GM12878 (cell line): ENCODE results near the gene G2E3. TPM values are rescaled to one million over a fixed set of nuclear protein-coding genes. Genes with fewer than 3 reads are reported as not detected.
A peak's percentile ranks its signal among the peaks of the same experiment; 100 is the strongest.

Experiments
- IRF5 ChIP-seq: fragments of 450-650 bp; IDR thresholded peaks from 2 replicates; pipeline ENCODE4 v1.6.1; 2017; ENCODE audit warnings: borderline replicate concordance
- JUNB ChIP-seq: IDR thresholded peaks from 2 replicates; pipeline ENCODE4 v1.6.1; 2016; ENCODE audit warnings: antibody characterized with exemption, mild to moderate bottlenecking
- KDM1A ChIP-seq: fragments of 200-600 bp; sonication (generic); IDR thresholded peaks from 2 replicates; pipeline ENCODE4 v1.6.1; 2016; ENCODE audit warnings: borderline replicate concordance
- KLF5 ChIP-seq: fragments of 450-650 bp; IDR thresholded peaks from 2 replicates; pipeline ENCODE4 v1.6.1; 2014; ENCODE audit warnings: mild to moderate bottlenecking; ENCODE audit not compliant: partially characterized antibody
- MYC ChIP-seq: IDR thresholded peaks from 2 replicates; pipeline ENCODE4 v1.6.1; 2011; ENCODE audit warnings: mild to moderate bottlenecking, low read length, moderate library complexity, inconsistent platforms; ENCODE audit not compliant: insufficient read depth, insufficient replicate concordance, insufficient read length, severe bottlenecking
- NRF1 ChIP-seq: conservative IDR thresholded peaks from 2 replicates; pipeline ENCODE4 v1.6.1; 2011; ENCODE audit warnings: mild to moderate bottlenecking, low read depth, low read length, improper control_type of control experiment
- REST ChIP-seq: IDR thresholded peaks from 2 replicates; pipeline ENCODE4 v1.6.1; 2012; ENCODE audit warnings: mild to moderate bottlenecking, low read depth, low read length
- ZBTB11 ChIP-seq: fragments of 450-650 bp; formaldehyde crosslinking; IDR thresholded peaks from 2 replicates; pipeline ENCODE4 v1.5.0; 2022; ENCODE audit warnings: mild to moderate bottlenecking, missing genetic modification characterization
- ZNF622 ChIP-seq: fragments of 450-650 bp; IDR thresholded peaks from 2 replicates; pipeline ENCODE4 v1.6.1; 2017; ENCODE audit warnings: mild to moderate bottlenecking, inconsistent platforms
- polyA plus RNA-seq, 11 experiments: library from polyadenylated mRNA; depleted of rRNA in 4 of 11; unstranded in 6 of 11; stranded (reverse) in 5 of 11; fragments of >200 nt; fragmentation: Nextera tagmentation in 4 of 11; fragmentation: Illumina TruSeq in 1 of 11; extraction: Ambion mirVana in 4 of 11; extraction: Trizol in 1 of 11; gene quantifications; 1 replicate in 1 of 11; 2 replicates in 10 of 11; pipeline versions ENCODE4 v1.2.1 to v1.2.3, GENCODE V29; 2011 to 2016; ENCODE audit warnings: inconsistent platforms in 2 of 11, missing spikeins in 2 of 11, low read depth in 1 of 11
- total RNA-seq, 4 experiments: library from RNA; depleted of rRNA in 3 of 4; stranded (reverse); fragments of >200 nt in 3 of 4; fragmentation: Illumina TruSeq in 1 of 4; extraction: Trizol in 1 of 4; gene quantifications; 2 replicates each; pipeline versions ENCODE4 v1.2.1 to v1.2.3, GENCODE V29; 2013 to 2021
- TF ChIP-seq, protein P1 (sequence below): fragments of 450-650 bp; IDR thresholded peaks from 2 replicates; pipeline ENCODE4 v1.6.1; 2017; ENCODE audit warnings: mild to moderate bottlenecking, moderate library complexity
- TF ChIP-seq, protein P2 (sequence below): fragments of 450-650 bp; formaldehyde crosslinking; IDR thresholded peaks from 2 replicates; pipeline ENCODE4 v1.4.0; 2022; ENCODE audit warnings: mild to moderate bottlenecking, moderate library complexity

The G2E3 gene
- total and polyA plus RNA-seq, 10 of the 15 experiments (the other 5 are each of a cell fraction or from before 2014, with no cell fraction given), result 10.0 to 38.0 (median 21.1) TPM

DNA sequence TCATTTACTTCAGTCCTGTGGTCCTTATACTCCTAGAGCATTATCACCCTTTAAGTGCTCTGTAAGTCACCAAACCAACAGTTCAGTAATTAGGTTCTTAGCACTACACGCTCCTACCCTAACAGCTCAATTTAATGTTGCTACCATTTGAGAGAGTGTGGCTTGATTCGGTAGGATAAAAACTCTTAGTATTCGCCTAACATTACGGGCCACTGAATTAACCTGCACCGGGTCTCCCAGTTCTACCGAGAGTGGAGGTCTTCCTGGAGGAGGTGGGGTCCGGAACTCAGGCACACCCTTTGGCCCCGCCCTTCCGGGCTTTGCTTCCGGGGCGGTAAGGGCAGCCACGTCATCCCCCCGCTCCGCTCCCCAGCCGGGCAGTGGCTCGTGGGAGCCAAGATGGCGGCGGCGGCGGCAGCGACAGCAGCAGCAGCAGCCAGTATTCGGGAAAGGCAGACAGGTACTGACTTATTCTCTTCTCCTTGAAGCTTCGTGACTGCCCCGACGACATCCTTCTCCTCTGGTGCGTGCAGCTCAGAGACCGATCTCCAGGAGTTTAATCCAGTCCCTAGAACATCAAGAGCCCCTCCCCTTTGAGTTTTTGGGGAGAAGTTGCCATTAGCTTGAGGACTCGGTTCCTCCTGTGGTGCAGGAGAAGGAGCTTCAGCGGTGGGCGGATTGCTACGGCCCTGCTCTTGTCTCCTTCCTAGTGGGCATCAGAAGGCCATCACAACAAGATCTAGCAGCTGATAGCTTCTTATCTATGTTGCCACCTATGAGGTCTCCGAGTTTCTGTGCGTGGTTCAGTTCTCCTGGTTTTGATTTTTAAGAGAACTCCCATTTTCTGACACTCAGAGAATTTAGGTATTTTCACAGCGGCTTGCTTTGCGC lies 63.2 kb downstream of the G2E3 start, which contains the start of gene SCFD1 (continued):
- TF ChIP-seq IRF5 (no peak), KLF5 (peak; percentile 67), REST (peak; percentile 35; the same call in 1 of the 2 replicates), KDM1A (no peak), ZNF622 (no peak), NRF1 (no peak), MYC (peak; percentile 64), JUNB (no peak), ZBTB11 (CRISPR knock-in tag) (no peak)
- TF ChIP-seq, protein P1, sequence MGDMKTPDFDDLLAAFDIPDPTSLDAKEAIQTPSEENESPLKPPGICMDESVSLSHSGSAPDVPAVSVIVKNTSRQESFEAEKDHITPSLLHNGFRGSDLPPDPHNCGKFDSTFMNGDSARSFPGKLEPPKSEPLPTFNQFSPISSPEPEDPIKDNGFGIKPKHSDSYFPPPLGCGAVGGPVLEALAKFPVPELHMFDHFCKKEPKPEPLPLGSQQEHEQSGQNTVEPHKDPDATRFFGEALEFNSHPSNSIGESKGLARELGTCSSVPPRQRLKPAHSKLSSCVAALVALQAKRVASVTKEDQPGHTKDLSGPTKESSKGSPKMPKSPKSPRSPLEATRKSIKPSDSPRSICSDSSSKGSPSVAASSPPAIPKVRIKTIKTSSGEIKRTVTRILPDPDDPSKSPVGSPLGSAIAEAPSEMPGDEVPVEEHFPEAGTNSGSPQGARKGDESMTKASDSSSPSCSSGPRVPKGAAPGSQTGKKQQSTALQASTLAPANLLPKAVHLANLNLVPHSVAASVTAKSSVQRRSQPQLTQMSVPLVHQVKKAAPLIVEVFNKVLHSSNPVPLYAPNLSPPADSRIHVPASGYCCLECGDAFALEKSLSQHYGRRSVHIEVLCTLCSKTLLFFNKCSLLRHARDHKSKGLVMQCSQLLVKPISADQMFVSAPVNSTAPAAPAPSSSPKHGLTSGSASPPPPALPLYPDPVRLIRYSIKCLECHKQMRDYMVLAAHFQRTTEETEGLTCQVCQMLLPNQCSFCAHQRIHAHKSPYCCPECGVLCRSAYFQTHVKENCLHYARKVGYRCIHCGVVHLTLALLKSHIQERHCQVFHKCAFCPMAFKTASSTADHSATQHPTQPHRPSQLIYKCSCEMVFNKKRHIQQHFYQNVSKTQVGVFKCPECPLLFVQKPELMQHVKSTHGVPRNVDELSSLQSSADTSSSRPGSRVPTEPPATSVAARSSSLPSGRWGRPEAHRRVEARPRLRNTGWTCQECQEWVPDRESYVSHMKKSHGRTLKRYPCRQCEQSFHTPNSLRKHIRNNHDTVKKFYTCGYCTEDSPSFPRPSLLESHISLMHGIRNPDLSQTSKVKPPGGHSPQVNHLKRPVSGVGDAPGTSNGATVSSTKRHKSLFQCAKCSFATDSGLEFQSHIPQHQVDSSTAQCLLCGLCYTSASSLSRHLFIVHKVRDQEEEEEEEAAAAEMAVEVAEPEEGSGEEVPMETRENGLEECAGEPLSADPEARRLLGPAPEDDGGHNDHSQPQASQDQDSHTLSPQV, result no peak
- TF ChIP-seq, protein P2, sequence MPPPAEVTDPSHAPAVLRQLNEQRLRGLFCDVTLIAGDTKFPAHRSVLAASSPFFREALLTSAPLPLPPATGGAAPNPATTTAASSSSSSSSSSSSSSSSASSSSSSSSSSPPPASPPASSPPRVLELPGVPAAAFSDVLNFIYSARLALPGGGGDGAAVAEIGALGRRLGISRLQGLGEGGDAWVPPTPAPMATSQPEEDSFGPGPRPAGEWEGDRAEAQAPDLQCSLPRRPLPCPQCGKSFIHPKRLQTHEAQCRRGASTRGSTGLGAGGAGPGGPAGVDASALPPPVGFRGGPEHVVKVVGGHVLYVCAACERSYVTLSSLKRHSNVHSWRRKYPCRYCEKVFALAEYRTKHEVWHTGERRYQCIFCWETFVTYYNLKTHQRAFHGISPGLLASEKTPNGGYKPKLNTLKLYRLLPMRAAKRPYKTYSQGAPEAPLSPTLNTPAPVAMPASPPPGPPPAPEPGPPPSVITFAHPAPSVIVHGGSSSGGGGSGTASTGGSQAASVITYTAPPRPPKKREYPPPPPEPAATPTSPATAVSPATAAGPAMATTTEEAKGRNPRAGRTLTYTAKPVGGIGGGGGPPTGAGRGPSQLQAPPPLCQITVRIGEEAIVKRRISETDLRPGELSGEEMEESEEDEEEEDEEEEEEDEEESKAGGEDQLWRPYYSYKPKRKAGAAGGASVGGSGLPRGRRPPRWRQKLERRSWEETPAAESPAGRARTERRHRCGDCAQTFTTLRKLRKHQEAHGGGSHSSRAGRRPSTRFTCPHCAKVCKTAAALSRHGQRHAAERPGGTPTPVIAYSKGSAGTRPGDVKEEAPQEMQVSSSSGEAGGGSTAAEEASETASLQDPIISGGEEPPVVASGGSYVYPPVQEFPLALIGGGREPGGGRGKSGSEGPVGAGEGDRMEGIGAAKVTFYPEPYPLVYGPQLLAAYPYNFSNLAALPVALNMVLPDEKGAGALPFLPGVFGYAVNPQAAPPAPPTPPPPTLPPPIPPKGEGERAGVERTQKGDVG (CRISPR knock-in tag), result no peak
